ENCODE data around the gene FAIM. TPM values are rescaled to one million over a fixed set of nuclear protein-coding genes. Genes with fewer than 3 reads are reported as not detected.
"Not testable (repeated sequence)": the region's sequence is repeated elsewhere in the genome, so short reads cannot be mapped to it uniquely, and the experiment has no call there.

Gene FAIM
- 10 to 100 TPM; 11.1 to 20.6 TPM for total RNA-seq

DNA sequence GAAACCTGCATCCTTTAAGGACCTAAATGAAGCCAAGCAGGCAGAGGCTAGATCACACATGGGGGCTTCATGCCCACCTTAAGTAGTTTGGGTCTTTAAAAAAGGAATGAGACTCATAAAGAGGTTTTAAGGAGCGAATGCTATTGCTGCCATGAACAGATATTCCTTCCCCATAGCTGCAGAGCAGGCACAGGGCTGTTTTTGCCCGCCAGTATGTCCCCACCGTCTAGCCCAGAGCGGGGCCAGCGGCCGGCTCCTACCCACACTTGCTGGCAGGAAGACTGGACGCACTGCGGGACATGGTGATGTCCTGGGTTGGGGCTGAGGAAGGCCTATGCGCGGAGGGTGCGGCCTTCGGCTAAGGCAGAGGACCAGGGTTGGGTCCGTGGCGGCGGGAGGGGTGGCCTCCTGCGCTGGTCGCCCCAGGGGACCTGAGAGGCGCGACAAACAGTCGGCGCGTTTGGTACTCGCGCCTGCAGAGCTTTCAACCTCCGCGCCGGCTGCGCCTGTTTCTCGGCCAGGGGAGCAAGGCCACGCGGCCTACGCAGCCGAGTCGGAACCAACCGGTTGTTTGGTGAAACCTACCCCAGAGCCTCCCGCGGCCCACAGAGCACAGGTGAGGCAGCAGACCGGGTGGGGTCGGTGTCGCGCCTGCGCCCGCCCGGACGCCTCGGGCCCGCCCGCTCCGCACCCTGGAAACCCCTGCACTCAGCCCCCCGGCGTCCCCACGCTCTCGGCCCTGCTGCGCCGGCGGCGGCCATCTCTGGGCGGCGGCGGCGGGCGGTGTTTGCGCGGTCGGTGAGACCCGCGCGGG is at the start of gene FAIM:
TSS of gene FAIM (plus strand) at position 450 of the 814 bp plus-strand sequence. CDS start 10,956 bp downstream, outside the sequence.
- ATAC-seq (ENCODE audit: insufficient number of reproducible peaks, low FRiP score, low read depth) (peak; percentile 56), DNase-seq (ENCODE audit: low spot score) (no peak)
- Histone ChIP-seq H3K9me3 (no peaks in the 10 kb centered on the region), H3K27ac (peak within 1 kb of the TSS; percentile 95 to 96), H3K4me1 (ENCODE audit: control insufficient read depth in 1 of 2, low read depth in 2 of 2) (peaks cover 0 to 15% of the 10 kb centered on the region in 2 donors), H3K27me3 (replicated peaks; ENCODE audit: insufficient read depth) (no peaks in the 10 kb centered on the region), H3K4me3 (peak within 1 kb of the TSS; percentile 89), H3K36me3 (no peaks in the 10 kb centered on the region)
- TF ChIP-seq, protein P1, sequence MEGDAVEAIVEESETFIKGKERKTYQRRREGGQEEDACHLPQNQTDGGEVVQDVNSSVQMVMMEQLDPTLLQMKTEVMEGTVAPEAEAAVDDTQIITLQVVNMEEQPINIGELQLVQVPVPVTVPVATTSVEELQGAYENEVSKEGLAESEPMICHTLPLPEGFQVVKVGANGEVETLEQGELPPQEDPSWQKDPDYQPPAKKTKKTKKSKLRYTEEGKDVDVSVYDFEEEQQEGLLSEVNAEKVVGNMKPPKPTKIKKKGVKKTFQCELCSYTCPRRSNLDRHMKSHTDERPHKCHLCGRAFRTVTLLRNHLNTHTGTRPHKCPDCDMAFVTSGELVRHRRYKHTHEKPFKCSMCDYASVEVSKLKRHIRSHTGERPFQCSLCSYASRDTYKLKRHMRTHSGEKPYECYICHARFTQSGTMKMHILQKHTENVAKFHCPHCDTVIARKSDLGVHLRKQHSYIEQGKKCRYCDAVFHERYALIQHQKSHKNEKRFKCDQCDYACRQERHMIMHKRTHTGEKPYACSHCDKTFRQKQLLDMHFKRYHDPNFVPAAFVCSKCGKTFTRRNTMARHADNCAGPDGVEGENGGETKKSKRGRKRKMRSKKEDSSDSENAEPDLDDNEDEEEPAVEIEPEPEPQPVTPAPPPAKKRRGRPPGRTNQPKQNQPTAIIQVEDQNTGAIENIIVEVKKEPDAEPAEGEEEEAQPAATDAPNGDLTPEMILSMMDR (IDR thresholded peaks at IDR 0.05) = no peak

- H3K36me3 ChIP-seq = peaks cover 12% of the 10 kb centered on the region
- H3K4me3 ChIP-seq = no peak overlapping the region
- no peaks in the 10 kb centered on the region for H3K27me3 ChIP-seq (replicated peaks; ENCODE audit: insufficient read depth)
- ATAC-seq (ENCODE audit: insufficient number of reproducible peaks, low FRiP score, low read depth) (no peak), DNase-seq (ENCODE audit: low spot score) (no peak)
- peaks cover 11% of the 10 kb centered on the region for H3K9me3 ChIP-seq
- no peak overlapping the region for H3K27ac ChIP-seq
- no peaks in the 10 kb centered on the region for H3K4me1 ChIP-seq (ENCODE audit: control insufficient read depth in 1 of 2, low read depth in 2 of 2)
- TF ChIP-seq, protein P1 (IDR thresholded peaks at IDR 0.05) = no peak
These were observed 49.4 kb upstream of the FAIM start for GRCh38 chr3:138559134-138559533.

GRCh38 chr3:138560501-138560900 is 48.1 kb upstream of the FAIM start:
- peaks cover 12% of the 10 kb centered on the region for H3K36me3 ChIP-seq

GRCh38 chr3:138562902-138563301 is 45.7 kb upstream of the FAIM start:
- not testable (repeated sequence) for ATAC-seq (ENCODE audit: insufficient number of reproducible peaks, low FRiP score, low read depth); H3K4me1 ChIP-seq (ENCODE audit: control insufficient read depth in 1 of 2, low read depth in 2 of 2)
- peaks cover 11% of the 10 kb centered on the region for H3K9me3 ChIP-seq

More at GRCh38 chr3:138560501-138560900, 48.1 kb upstream of the FAIM start:
- Histone ChIP-seq H3K4me3 (no peak overlapping the region), H3K27ac (no peak overlapping the region), H3K27me3 (replicated peaks; ENCODE audit: insufficient read depth) (no peaks in the 10 kb centered on the region), H3K9me3 (peaks cover 11% of the 10 kb centered on the region), H3K4me1 (ENCODE audit: control insufficient read depth in 1 of 2, low read depth in 2 of 2) (no peaks in the 10 kb centered on the region)
- no peak for DNase-seq (ENCODE audit: low spot score)
- TF ChIP-seq, protein P1 (IDR thresholded peaks at IDR 0.05) = no peak
- no peak for ATAC-seq (ENCODE audit: insufficient number of reproducible peaks, low FRiP score, low read depth)

GRCh38 chr3:138566293-138566692 is 42.3 kb upstream of the FAIM start:
- ATAC-seq (ENCODE audit: insufficient number of reproducible peaks, low FRiP score, low read depth); DNase-seq (ENCODE audit: low spot score); H3K36me3 ChIP-seq: not testable (repeated sequence)

More at GRCh38 chr3:138562902-138563301, 45.7 kb upstream of the FAIM start:
- H3K36me3 ChIP-seq = peaks cover 12% of the 10 kb centered on the region
- not testable (repeated sequence) for H3K27me3 ChIP-seq (replicated peaks; ENCODE audit: insufficient read depth); H3K27ac ChIP-seq; H3K4me3 ChIP-seq; DNase-seq (ENCODE audit: low spot score)

DNA sequence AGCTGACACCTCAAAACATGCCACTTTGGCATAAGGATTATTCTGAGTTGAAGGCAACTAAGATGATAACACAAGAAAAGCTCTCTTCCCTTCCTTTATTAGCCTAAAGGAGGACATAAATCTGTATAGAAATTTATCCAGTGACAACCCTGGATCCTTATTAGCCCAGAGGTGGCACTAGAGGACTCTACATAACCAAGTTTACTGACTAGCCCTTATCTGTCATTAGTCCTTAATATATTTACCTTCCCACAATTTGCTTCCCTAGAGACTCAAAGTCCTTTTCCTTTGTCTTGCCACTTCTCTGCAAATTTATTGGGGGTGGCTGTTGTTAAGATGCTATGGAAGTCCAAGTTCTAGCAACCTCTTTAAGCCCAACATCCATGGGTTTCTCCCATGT is 41.2 kb upstream of the FAIM start:
- Histone ChIP-seq H3K9me3 (no peaks in the 10 kb centered on the region), H3K4me3 (no peak overlapping the region), H3K4me1 (ENCODE audit: control insufficient read depth in 1 of 2, low read depth in 2 of 2) (no peaks in the 10 kb centered on the region), H3K27ac (no peak overlapping the region), H3K36me3 (no peaks in the 10 kb centered on the region), H3K27me3 (replicated peaks; ENCODE audit: insufficient read depth) (no peaks in the 10 kb centered on the region)
- TF ChIP-seq, protein P1 (IDR thresholded peaks at IDR 0.05) = no peak
- DNase-seq (ENCODE audit: low spot score) (no peak), ATAC-seq (ENCODE audit: insufficient number of reproducible peaks, low FRiP score, low read depth) (no peak)

More at GRCh38 chr3:138566293-138566692, 42.3 kb upstream of the FAIM start:
- not testable (repeated sequence) for H3K4me1 ChIP-seq (ENCODE audit: control insufficient read depth in 1 of 2, low read depth in 2 of 2); H3K27ac ChIP-seq; H3K9me3 ChIP-seq; H3K27me3 ChIP-seq (replicated peaks; ENCODE audit: insufficient read depth); H3K4me3 ChIP-seq

Measured in thoracic aorta (tissue), 2 donors.